GM18507 (cell line): Measurements from ENCODE around the gene IL6.
A peak's percentile ranks its signal among the peaks of the same experiment; 100 is the strongest.
"Not testable (repeated sequence)": the region's sequence is repeated elsewhere in the genome, so short reads cannot be mapped to it uniquely, and the experiment has no call there.

ENCODE experiments used
- DNase-seq: peaks from one replicate; pipeline ENCODE4 v3.0.0; 2011; ENCODE audit warnings: low read depth; ENCODE audit not compliant: insufficient read length; ENCODE audit errors: extremely low spot score
- FAIRE-seq: peaks from 2 replicates; lab custom pipeline; 2011; peaks lifted over from hg19 to GRCh38; lab: Jason Lieb, UNC

Gene IL6

GRCh38 chr7:22726907-22727713 is at the start of gene IL6:
TSS of gene IL6 (plus strand) at chr7:22727200. CDS start at chr7:22727263, 63 bp downstream.
- DNase-seq (no peak), FAIRE-seq (no peak)

DNA sequence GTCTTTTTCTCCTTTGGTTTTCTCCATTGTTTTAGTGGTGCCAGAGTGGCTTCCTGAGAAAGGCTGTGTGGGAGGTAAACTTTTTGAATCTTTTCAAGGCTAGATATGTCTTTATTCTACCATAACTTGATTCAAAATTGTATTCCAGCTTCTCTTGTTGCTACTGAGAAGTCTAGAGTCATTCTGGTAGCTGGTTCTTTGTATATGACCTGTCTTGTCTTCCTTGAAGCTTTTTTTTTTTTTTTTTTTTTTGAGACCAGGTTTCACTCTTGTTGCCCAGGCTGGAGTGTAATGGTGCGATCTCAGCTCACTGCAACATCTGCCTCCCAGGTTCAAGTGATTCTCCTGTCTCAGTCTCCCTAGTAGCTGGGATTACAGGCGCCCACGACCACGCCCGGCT is 49.7 kb upstream of the IL6 start:
- not testable (repeated sequence) for FAIRE-seq, DNase-seq

DNA sequence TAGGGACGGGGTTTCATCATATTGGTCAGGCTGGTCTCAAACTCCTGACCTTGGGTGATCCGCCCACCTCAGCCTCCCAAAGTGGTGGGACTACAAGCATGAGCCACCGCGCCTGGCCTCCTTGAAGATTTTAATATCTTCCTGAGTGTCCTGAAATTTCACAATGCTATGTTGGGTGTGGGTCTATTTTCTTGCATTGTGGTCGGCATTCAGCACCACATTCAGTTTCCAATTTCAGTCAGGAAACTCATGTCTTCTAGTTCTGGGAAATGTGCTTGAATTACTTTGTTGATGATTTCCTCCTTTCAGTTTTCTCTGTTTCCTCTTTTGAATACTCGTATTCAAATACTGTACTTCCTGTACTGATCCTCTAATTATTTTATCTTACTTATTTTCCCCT is 49.3 kb upstream of the IL6 start:
- FAIRE-seq (peak; percentile 56), DNase-seq (no peak)

DNA sequence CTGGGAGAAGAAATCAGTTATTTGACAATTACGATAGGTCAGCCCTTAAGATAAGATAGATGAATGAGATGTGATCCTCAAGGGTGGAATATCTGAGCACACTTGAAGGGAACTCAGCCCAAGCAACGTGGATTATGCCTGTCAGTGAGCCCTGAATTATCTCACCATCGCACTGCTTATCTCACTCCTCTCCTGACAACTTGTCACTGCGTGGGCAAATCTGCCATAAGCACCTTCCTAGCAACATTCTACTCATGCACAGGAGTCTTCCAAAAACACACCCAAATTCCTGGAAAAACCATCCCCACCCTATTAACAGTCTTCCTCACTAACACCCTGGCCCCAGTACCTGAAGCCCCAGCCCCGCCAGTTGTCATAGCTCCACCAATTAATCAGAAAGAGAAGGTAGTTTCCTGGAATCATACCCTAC is 46.5 kb upstream of the IL6 start:
- FAIRE-seq (no peak), DNase-seq (no peak)

GRCh38 chr7:22681312-22681711 is 45.7 kb upstream of the IL6 start:
- FAIRE-seq (no peak), DNase-seq (no peak)

- FAIRE-seq (no peak), DNase-seq (no peak)
Observed at GRCh38 chr7:22681852-22682657, 44.9 kb upstream of the IL6 start.

DNA sequence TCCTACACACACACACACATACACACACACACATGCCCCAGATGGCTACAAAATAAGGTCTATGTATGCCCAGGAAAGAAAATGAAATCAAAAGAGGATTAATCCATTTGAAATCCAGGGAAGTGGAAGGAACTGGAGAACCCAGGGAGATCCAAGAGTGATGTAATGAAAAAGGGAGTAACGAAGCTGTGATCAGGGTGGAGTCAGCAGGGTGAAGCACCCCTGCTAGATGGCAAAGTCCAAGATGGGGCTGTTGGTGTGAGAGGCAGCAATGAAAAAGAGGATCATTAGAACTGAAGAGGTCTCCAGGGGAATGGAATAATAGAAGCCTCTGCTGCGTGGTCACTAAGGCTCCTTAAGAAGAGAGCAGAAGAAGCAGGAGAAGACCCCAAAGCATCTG is 43.6 kb upstream of the IL6 start:
- no peak for FAIRE-seq

GRCh38 chr7:22686620-22687019 is 40.4 kb upstream of the IL6 start:
- DNase-seq, result no peak
- FAIRE-seq, result no peak

More for the DNA sequence above, 43.6 kb upstream of the IL6 start:
- no peak for DNase-seq

GRCh38 chr7:22688084-22688483 is 38.9 kb upstream of the IL6 start:
- DNase-seq (no peak), FAIRE-seq (no peak)

DNA sequence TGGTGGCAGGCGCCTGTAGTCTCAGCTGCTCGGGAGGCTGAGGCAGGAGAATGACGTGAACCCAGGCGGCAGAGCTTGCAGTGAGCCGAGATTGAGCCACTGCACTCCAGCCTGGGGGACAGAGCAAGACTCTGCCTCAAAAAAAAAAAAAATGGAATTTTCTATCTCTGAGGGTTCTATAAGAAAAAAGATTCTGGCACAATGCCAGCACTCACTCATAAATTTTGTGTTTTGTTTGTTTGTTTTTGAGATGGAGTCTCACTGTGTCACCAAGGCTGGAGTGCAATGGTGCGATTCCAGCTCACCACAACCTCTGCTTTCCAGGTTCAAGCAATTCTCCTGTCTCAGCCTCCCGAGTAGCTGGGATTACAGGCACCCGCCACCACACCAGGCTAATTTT is 38.1 kb upstream of the IL6 start:
- not testable (repeated sequence) for FAIRE-seq, DNase-seq

DNA sequence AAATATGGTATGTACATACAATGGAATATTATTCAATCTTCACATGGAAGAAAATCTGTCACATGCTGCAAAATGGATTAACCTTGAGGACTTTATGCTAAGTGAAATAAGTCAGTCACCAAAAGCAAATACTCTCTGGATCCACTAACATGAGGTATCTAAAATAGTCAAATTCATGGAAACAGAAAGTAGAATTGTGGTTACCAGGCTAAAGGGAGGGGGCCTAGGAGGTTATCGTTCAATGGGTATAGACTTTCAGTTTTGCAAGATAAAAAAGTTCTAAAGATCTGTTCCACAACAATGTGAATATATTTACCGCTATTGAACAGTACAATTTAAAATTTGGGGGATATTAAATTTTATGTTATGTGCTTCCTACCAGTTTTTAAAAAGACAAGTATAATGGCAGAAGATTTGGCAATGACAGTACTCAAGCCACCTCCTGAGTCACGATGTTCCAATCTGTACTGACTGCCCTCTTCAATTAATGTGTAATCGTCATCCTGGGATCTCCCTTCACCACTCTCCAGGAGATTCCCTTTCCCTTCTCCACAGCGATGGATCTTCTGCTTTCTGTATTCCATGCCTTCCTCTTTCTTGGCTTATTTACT is 32.3 kb upstream of the IL6 start:
- DNase-seq (no peak), FAIRE-seq (peak; percentile 48)

GRCh38 chr7:22695476-22696132 is 31.4 kb upstream of the IL6 start:
- DNase-seq (no peak), FAIRE-seq (no peak)

DNA sequence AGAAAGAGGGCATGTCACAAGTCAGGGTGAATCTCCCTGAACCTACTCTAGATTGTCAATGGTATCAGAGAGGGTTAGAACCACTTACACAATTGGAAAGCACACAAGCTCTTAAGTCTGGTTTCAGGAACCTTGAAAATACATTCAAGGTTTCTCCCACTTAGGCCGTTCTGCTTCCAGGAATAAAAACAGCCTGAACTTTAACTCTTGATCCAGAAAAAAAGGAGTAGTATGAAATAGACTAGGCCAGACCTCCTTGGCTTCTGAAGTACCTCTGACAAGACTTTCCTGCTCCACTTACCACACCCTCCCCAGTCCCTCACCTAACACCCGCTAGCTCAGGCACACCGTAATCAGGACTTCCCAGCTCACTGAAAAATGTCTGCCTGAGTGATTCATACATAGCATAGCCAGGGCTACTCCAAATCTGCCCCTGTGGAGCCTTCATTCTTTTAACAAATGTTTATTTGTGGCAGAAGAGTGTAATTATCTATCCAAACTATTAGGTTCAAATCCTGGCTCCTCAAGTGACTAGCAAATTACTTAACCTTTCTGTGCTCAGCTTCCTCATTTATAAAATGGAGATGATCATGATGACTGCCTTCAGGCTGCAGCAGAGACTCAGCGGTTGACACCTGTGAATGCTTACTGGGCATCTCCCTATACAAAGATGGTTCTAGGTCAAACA is 30.3 kb upstream of the IL6 start:
- DNase-seq (no peak), FAIRE-seq (peak; percentile 57)

- no peak for DNase-seq
- FAIRE-seq, result no peak
Observed at GRCh38 chr7:22697322-22697859, 29.6 kb upstream of the IL6 start.

DNA sequence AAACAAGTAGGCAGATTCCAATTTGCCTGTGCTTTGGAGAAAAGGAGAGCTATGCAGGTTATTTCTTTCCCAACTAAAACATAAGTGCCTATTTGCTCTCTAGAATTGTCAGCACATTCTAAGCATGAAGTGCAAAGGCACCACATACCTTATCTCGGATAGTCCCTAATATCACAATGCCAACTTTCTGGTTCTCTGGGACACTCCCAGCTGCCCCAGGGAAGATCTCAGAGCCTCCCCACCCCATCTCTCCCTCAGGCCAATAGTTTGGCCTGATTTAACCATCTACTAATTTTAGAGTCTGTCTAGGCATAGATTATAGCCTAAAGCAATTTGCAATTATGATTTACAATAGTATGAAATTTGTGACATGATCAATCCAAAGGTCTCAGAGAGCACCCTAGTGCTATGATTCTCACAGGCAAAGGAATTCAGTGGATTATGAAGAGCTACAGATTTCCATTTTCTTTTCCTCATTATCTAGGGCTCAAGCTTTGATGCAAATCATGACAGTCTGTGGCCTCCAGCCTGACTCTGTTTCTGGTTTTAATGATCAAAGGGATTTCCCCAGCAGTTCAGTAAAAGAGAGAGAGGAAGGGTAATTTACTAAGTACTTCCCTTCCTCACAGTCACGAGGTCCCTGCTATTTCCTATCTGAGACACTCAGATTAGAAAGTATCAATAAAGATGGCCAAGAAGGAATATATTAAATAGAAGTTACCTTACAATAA is 29.0 kb upstream of the IL6 start:
- DNase-seq (no peak), FAIRE-seq (peak; percentile 85)

DNA sequence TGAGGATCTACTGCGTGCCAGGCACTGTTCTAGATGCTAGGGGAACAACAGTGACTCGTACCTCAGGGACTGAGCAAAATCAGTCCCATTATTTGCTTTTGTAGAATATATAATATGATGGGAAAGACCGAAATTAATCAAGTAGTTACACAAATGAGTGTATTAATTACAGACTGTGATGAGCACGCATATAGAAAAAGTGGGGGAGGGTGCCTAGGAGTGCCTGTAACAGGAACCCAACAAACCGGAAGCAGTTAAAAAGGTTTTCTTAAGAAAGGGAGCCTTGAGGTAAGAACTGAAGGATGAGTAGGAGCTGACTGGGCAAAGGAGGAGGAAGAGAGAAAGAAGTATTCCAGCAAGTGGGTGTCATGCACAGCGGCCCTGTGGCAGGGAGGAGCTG is 28.2 kb upstream of the IL6 start:
- no peak for FAIRE-seq
- DNase-seq, result no peak

DNA sequence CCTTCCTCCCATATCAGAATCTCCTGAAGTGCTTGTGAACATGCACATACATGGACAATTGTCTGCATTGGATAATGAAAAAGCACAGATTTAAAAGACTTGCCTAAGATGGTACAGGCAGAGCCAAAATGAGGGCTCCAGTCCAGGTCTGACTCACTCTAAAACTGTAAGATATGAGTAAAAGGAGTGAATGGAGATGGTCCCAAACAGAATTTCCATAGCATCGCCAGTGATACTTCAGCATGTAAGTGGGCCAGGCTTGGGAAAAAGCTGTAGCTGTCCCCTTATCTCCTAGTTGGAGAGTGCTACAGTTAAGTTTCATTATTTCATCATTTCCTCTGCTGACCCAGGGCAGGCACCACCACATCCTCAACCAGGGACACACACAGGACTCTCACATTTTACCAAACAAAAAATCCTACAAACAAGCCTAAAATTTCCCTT is 26.4 kb upstream of the IL6 start:
- FAIRE-seq (no peak), DNase-seq (no peak)

DNA sequence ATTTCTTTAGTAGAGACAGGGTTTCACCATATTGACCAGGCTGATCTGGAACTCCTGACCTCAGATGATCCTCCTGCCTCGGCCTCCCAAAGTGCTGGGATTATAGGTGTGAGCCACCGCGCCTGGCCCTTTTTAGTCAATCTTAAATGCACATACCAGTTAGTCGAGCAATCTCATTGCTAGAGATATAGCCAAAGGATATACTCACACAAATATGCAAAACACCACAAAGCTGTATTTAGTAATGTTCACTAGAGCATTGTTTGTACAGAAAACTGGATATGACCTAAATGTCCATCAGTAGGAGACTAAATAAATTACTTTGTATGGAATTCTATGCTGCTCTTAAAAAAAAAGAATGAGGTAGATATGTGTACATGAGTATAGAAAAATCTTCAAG is 24.5 kb upstream of the IL6 start:
- DNase-seq (no peak), FAIRE-seq (no peak)
